Dedifferentiated amniotic fluid mesenchymal stem cell (primary cell): ENCODE results near the gene VGLL4.
A peak's percentile ranks its signal among the peaks of the same experiment; 100 is the strongest.
"Not testable (repeated sequence)": the region's sequence is repeated elsewhere in the genome, so short reads cannot be mapped to it uniquely, and the experiment has no call there.

Experiments used
- DNase-seq: peaks from one replicate; pipeline ENCODE4 v3.0.0-alpha.2; 2016; ENCODE audit errors: extremely low spot score

Gene VGLL4

DNA sequence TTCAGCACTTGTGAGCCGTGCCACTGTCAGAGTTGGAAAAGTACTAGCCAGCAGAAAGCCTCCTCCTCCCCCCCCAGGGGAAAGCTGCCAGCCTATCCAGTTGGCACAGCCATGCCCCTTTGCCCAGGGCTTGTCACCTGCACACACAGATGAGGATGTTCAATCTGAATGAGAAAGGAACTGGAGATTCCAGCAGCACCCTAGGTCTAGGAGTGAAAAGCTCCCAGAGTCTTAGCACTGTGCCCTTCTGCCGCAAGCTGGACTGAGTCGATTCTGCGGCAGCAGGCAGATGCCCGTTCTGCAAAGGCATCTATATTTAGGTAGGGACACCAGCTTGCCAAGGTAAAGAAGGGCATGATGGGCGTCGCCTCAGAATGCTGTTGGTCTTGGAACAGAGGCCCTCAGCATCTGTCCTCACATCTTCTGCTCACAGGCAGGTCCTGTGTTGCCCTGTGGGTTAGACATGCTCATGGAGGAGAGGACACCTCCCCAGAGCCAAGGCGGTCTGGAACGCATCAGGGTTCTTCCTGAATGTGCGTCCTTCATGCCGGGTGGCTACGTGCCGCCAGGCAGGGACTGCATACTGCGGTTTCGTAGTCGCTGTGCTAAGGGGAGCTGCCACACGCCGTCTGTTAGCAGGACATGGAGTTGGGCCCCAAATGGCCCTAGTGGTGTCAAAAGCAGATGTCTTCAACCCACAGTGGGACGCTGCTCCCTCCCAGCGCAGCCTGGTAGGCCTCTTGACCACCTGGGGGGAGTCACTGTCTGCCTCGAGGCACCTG, 109.5 kb downstream of the VGLL4 start:
- DNase-seq: no peak

DNA sequence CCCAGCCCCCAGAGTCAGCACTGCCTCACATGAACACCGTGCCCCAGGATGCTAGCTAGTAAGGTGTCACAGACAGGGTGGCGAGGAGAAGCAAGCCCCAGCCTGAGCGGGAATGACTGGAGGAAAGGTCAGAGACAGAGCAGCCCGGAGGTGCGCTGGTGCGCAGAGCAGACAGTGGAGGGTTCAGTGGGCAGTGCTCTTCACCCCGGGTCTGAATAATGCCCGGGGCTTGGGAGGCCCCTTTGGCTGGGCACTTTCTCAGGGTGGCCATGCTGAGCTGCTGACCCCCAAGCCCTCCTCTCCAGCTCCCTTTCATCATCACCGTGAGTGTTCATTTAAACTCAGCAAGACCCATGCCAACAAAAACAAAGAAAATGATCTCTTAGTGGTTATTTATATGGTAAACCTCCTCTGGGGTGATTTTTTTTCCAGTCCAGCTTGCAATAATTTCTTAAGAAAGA, 110.8 kb downstream of the VGLL4 start:
- DNase-seq: no peak

- DNase-seq: peak; percentile 75
Observed at GRCh38 chr3:11530153-11530721, 113.5 kb downstream of the VGLL4 start.

DNA sequence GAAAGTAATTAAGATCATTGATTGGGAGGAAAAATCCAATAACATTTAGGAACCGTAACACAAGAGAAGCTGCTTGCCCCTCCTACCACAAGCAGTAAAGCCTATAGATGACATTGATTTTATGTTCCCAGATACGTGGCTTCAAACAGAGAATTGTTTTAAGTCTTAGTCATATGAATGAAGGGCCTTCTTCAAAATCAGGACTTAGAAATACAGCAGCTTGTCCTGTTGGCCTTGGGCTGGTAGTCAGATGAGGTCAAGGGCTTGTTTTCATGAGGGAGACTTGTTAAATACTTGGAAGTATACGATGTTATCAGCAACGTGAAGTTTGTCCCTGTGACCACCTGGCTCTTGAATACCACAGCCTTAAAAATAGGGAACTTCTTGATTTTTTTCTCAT, 114.4 kb downstream of the VGLL4 start:
- DNase-seq: no peak

DNA sequence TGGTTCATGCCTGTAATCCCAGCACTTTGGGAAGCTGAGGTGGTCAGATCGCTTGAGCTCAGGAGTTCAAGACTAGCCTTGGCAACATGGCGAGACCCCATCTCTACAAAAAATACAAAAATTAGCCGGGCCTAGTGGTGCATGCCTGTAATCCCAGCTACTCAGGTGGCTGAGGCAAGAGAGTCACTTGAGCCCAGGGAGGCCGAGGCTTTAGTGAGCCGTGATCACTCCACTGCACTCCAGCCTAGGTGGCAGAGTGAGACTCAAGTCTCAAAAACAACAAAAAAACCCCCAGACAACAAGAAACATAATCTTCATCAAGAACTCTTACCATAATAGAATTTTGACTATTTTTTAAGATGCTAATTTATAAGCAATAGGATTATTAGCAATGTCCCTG, 117.6 kb downstream of the VGLL4 start:
- not testable (repeated sequence) for DNase-seq

GRCh38 chr3:11523572-11524101, 120.1 kb downstream of the VGLL4 start:
- DNase-seq: no peak

DNA sequence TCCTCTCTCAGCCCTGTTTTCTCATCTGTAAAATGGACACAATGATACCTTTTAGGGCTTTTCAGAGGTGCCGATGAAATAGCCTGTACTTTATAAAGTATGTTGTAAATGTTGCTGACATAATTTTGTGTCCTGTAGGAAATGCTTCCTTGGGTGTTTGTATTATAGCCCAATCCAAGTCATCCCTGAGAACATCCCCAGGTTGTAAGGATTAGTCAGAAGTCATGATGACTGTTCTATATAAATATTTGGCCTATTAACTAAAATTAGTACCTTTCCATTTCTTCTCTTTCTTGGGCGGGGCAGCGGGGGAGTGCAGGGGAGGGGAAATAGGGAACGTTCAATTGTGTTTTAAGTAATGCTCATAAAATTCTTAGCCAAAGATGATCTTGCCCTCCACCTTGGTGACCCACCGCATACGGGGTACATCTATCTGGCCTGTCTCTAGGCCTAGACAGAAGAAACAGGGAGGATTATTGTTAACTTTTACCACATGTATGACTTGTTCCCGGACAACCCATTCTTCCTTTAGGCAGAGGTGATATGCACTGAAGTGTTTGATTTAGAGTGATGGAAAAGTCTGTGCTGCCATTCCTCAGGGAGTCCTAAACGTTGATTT, 120.7 kb downstream of the VGLL4 start:
- no peak for DNase-seq

GRCh38 chr3:11522398-11522715, 121.4 kb downstream of the VGLL4 start:
- DNase-seq: no peak

DNA sequence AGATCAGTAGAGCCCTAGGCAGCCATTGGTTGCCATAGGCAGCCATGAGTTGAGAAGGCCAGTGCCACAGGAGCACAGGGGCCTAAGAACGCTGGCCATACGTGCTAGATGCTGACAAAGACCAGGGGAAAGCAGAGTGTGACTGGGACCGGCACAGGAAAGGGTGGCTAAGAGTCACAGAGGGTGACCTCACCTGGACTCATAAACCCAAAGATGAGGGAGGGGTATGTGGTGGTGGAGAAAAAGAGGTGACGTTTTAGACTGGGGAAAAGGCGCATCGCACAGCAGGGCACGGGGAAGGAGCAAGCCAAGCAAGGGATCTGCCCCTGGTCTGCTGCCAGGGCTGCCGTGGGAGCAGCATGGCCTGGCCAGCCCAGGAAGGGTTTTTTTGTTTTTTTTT, 122.5 kb downstream of the VGLL4 start:
- no peak for DNase-seq

- no peak for DNase-seq
Observed at GRCh38 chr3:11517601-11518000, 126.1 kb downstream of the VGLL4 start.

GRCh38 chr3:11514191-11514821, 129.4 kb downstream of the VGLL4 start:
- DNase-seq: peak; percentile 72

DNA sequence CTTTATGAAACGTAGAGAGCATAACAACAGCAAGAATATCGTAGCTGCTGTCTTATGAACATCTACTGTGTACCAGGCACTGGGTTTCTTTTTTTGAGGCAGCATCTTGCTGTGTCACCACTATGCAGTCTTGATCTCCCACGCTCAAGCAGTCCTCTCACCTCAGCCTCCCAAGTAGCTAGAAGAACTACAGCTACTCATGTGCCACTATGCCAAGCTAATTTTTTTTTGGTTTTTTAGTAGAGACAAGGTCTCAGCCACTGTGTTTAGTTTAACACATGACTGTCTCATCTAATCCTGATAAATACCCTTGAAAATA, 129.9 kb downstream of the VGLL4 start:
- DNase-seq: no peak

DNA sequence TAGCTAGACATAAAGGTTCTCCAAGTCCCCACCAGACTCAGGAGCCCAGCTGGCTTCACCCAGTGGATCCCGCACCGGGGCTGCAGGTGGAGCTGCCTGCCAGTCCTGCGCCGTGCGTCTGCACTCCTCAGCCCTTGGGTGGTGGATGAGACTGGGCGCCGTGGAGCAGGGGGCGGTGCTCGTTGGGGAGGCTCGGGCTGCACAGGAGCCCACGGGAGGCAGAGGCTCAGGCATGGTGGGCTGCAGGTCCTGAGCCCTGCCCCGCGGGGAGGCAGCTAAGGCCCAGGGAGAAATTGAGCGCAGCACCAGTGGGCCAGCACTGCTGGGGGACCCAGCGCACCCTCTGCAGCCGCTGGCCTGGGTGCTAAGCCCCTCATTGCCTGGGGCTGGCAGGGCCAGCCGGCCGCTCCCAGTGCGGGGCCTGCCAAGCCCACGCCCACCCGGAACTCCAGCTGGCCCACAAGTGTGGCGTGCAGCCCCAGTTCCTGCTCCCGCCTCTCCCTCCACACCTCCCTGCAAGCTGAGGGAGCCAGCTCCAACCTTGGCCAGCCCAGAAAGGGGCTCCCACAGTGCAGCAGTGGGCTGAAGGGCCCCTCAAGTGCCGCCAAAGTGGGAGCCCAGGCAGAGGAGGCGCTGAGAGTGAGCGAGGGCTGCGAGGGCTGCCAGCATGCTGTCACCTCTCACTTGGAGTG, 130.4 kb downstream of the VGLL4 start:
- DNase-seq: not testable (repeated sequence)

- not testable (repeated sequence) for DNase-seq
Observed at GRCh38 chr3:11511606-11512005, 132.1 kb downstream of the VGLL4 start.

DNA sequence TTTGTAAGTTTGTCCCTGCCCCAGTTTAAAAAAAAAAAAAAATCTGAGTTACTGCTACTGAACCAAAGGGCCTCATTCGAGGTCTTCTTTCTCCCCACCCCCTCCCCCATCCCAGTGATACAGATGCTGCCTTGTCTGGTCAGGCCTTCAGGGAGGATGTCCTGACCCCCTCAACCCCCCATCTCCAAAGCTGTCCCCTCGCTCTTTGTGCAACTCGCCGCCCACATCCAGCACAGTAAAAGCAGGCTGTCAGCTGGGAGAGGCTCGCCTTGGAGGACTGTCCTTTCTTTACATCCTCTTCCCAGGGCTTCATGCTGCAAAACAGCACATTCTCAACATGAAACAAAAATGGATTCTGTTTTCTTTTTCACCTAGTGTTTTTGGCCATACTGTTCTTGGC, 133.4 kb downstream of the VGLL4 start:
- DNase-seq: no peak

GRCh38 chr3:11510001-11510340, 133.7 kb downstream of the VGLL4 start:
- no peak for DNase-seq

- DNase-seq: peak; percentile 85
Observed at GRCh38 chr3:11509173-11510000, 134.3 kb downstream of the VGLL4 start.

- DNase-seq: no peak
Observed at GRCh38 chr3:11508346-11509172, 135.2 kb downstream of the VGLL4 start.

- DNase-seq: no peak
Observed at GRCh38 chr3:11507719-11508118, 136.0 kb downstream of the VGLL4 start.
